HCT116 (cell line): ENCODE data around the gene PRKCA.

Source experiments
- CTCF ChIP-seq, 3 experiments: fragments of 200-600 bp in 1 of 3; sonication (generic) in 1 of 3; IDR thresholded peaks in 2 of 3; conservative IDR thresholded peaks in 1 of 3; 2 replicates each; pipeline ENCODE4 v1.5.1; 2012 to 2017; ENCODE audit warnings: low read depth in 2 of 3, low read length in 2 of 3, antibody characterized with exemption in 1 of 3, borderline replicate concordance in 1 of 3, control low read depth in 1 of 3, mild to moderate bottlenecking in 1 of 3, mixed read lengths in 1 of 3, mixed run types in 1 of 3, moderate library complexity in 1 of 3; ENCODE audit not compliant: insufficient read depth in 1 of 3
- EZH2 ChIP-seq: fragments of 200-600 bp; sonication (generic); IDR thresholded peaks from 2 replicates; pipeline ENCODE4 v1.6.1; 2017; ENCODE audit warnings: antibody characterized with exemption, mixed run types
- MAX ChIP-seq: IDR thresholded peaks from 2 replicates; pipeline ENCODE4 v1.6.1; 2012
- POLR2AphosphoS5 ChIP-seq: IDR thresholded peaks from 2 replicates; pipeline ENCODE4 v1.6.1; 2011; ENCODE audit warnings: mild to moderate bottlenecking, low read depth, low read length, moderate library complexity
- ZNF274 ChIP-seq: fragments of 200-500 bp; sonication (Bioruptor generic); IDR thresholded peaks from 2 replicates; pipeline ENCODE4 v1.6.1; 2014; ENCODE audit warnings: mild to moderate bottlenecking, low read depth, low read length, inconsistent platforms

- no peak for TF ChIP-seq POLR2AphosphoS5
- no peak for TF ChIP-seq ZNF274
- TF ChIP-seq MAX = no peak
- no peak for TF ChIP-seq EZH2
- TF ChIP-seq CTCF (IDR thresholded peaks at IDR 0.05 in 2 of 3, conservative IDR thresholded peaks at IDR 0.05 in 1 of 3; ENCODE audit: borderline replicate concordance in 1 of 3, insufficient read depth in 1 of 3, low read depth in 2 of 3, low read length in 2 of 3) = no peak
These were observed 300.4 kb downstream of the PRKCA start for GRCh38 chr17:66602659-66603384.
